ENCODE data around the gene MYO18B. TPM values are rescaled to one million over a fixed set of nuclear protein-coding genes. Genes with fewer than 3 reads are reported as not detected.

MYO18B gene
- total and polyA plus RNA-seq, 2 donors (not counting 1 experiment from before 2014, with no cell fraction given) = 0.15 TPM; not detected in 1

DNA sequence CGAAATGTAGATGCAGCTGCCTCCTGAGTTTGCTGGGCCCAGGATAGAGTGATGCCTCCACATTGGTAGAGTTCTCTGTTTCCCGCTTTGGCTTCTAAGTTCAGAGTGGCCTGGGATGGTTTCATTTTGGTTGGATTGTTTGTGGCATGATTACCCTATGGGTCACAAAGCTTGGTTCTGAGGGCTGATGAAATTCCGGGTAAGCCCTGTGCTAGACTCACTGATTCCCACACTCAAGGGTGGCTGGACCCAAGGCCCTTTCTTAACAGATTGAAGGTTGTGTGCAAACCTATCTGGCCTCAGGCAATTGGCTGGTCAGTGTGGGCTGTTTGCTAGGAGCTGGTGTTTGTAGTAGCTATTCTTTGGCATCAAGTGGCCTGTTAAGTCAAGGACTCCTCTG lies 158.4 kb downstream of the MYO18B start:
- TF ChIP-seq, protein P1, sequence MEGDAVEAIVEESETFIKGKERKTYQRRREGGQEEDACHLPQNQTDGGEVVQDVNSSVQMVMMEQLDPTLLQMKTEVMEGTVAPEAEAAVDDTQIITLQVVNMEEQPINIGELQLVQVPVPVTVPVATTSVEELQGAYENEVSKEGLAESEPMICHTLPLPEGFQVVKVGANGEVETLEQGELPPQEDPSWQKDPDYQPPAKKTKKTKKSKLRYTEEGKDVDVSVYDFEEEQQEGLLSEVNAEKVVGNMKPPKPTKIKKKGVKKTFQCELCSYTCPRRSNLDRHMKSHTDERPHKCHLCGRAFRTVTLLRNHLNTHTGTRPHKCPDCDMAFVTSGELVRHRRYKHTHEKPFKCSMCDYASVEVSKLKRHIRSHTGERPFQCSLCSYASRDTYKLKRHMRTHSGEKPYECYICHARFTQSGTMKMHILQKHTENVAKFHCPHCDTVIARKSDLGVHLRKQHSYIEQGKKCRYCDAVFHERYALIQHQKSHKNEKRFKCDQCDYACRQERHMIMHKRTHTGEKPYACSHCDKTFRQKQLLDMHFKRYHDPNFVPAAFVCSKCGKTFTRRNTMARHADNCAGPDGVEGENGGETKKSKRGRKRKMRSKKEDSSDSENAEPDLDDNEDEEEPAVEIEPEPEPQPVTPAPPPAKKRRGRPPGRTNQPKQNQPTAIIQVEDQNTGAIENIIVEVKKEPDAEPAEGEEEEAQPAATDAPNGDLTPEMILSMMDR (IDR thresholded peaks at IDR 0.05) = no peak
- TF ChIP-seq EZH2 (IDR thresholded peaks at IDR 0.05; ENCODE audit: borderline replicate concordance, insufficient read depth, low read depth, low read length, poor library complexity, severe bottlenecking) = no peak
- Mint-ChIP-seq H3K27ac (no peak overlapping the region), H3K27me3 (peaks cover 20% of the 10 kb centered on the region), H3K9me3 (ENCODE audit: insufficient read depth) (no peaks in the 10 kb centered on the region), H3K4me1 (no peaks in the 10 kb centered on the region), H3K4me3 (no peak overlapping the region)
- peaks cover 0 to 4% (median 0%) of the 10 kb centered on the region in 3 donors for H3K9me3 ChIP-seq (ENCODE audit: control extremely low read depth in 1 of 3, control insufficient read depth in 2 of 3, insufficient read depth in 1 of 3, low read length in 2 of 3)
- H3K36me3 ChIP-seq (replicated peaks in 1 of 2; ENCODE audit: control extremely low read depth in 1 of 2, control insufficient read depth in 1 of 2, extremely low read depth in 1 of 2, insufficient read depth in 2 of 2, low read length in 1 of 2) = no peaks in the 10 kb centered on the region
- intact Hi-C loops (cut with micrococcal nuclease) = no loop called here
- no peaks in the 10 kb centered on the region for H3K4me1 ChIP-seq (ENCODE audit: control insufficient read depth in 2 of 2, insufficient read depth in 2 of 2, low read length in 2 of 2)
- ChIA-PET CTCF (no interaction called here), POLR2A (no interaction called here)
- no peaks in the 10 kb centered on the region for H4K20me1 ChIP-seq (ENCODE audit: control insufficient read depth, insufficient read depth, low read length, poor library complexity, severe bottlenecking)
- H3K4me2 ChIP-seq (replicated peaks; ENCODE audit: low read depth, low read length, poor library complexity, severe bottlenecking) = no peak overlapping the region
- WGBS (ENCODE audit: insufficient coverage) = 100% methylated on average over 3 of the region's 3 CpGs
- H2AFZ ChIP-seq (ENCODE audit: insufficient read depth, low read depth, low read length, poor library complexity, severe bottlenecking) = no peak overlapping the region
- no peak overlapping the region for H3K27ac ChIP-seq (ENCODE audit: low read length in 2 of 2)
- DNase-seq (no peak), ATAC-seq (ENCODE audit: low read depth) (no peak)
- no peak overlapping the region for H3K9ac ChIP-seq (ENCODE audit: low read length)
- H3K4me3 ChIP-seq (ENCODE audit: control extremely low read depth in 1 of 5, extremely low read depth in 1 of 5, insufficient read depth in 1 of 5, low read depth in 2 of 5, low read length in 4 of 5) = no peak overlapping the region
- H3K27me3 ChIP-seq (replicated peaks in 1 of 4; ENCODE audit: control extremely low read depth in 1 of 4, control insufficient read depth in 3 of 4, insufficient read depth in 4 of 4, low read length in 3 of 4) = peaks cover 0 to 9% (median 1%) of the 10 kb centered on the region in 4 experiments
- H3K79me2 ChIP-seq (ENCODE audit: control insufficient read depth, insufficient read depth, low read length) = no peaks in the 10 kb centered on the region

DNA sequence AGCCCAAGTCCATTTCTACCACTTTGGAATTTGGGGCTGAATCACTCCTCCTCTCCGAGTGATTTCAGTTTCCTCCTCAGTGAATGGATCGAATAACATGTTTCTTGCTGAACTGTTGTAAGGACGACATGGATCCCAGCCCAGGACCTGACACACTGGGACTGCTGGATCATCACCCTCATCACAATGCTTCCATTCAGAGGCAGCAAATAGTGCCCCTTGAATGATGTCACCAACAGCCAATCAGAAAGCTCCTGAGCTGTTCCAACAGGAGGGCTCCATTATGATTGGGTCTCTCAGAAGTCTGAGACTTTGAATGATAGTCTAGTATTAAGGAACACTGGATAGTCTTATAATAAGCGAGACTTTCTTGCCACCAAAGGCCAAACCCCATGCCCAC lies 158.9 kb downstream of the MYO18B start:
- peaks cover 0 to 9% (median 1%) of the 10 kb centered on the region in 4 experiments for H3K27me3 ChIP-seq (replicated peaks in 1 of 4; ENCODE audit: control extremely low read depth in 1 of 4, control insufficient read depth in 3 of 4, insufficient read depth in 4 of 4, low read length in 3 of 4)
- H3K4me3 ChIP-seq (ENCODE audit: control extremely low read depth in 1 of 5, extremely low read depth in 1 of 5, insufficient read depth in 1 of 5, low read depth in 2 of 5, low read length in 4 of 5) = no peak overlapping the region
- ATAC-seq (ENCODE audit: low read depth) (no peak), DNase-seq (no peak)
- ChIA-PET CTCF (no interaction called here), POLR2A (no interaction called here)
- no peak overlapping the region for H3K27ac ChIP-seq (ENCODE audit: low read length in 2 of 2)
- peaks cover 21% of the 10 kb centered on the region for H3K27me3 Mint-ChIP-seq
- TF ChIP-seq EZH2 (IDR thresholded peaks at IDR 0.05; ENCODE audit: borderline replicate concordance, insufficient read depth, low read depth, low read length, poor library complexity, severe bottlenecking) = no peak
- TF ChIP-seq, protein P1 (IDR thresholded peaks at IDR 0.05) = no peak
- H3K36me3 ChIP-seq (replicated peaks in 1 of 2; ENCODE audit: control extremely low read depth in 1 of 2, control insufficient read depth in 1 of 2, extremely low read depth in 1 of 2, insufficient read depth in 2 of 2, low read length in 1 of 2) = no peaks in the 10 kb centered on the region
- no peak overlapping the region for H3K9ac ChIP-seq (ENCODE audit: low read length)
- H3K4me1 Mint-ChIP-seq = no peaks in the 10 kb centered on the region
- no peaks in the 10 kb centered on the region for H3K4me1 ChIP-seq (ENCODE audit: control insufficient read depth in 2 of 2, insufficient read depth in 2 of 2, low read length in 2 of 2)
- no peak overlapping the region for H3K4me3 Mint-ChIP-seq
- no peak overlapping the region for H3K27ac Mint-ChIP-seq
- intact Hi-C loops (cut with micrococcal nuclease) = no loop called here
- no peaks in the 10 kb centered on the region for H3K79me2 ChIP-seq (ENCODE audit: control insufficient read depth, insufficient read depth, low read length)
- no peaks in the 10 kb centered on the region for H3K9me3 Mint-ChIP-seq (ENCODE audit: insufficient read depth)
- no peak overlapping the region for H2AFZ ChIP-seq (ENCODE audit: insufficient read depth, low read depth, low read length, poor library complexity, severe bottlenecking)
- no peaks in the 10 kb centered on the region for H4K20me1 ChIP-seq (ENCODE audit: control insufficient read depth, insufficient read depth, low read length, poor library complexity, severe bottlenecking)
- whole genome bisulfite sequencing (ENCODE audit: insufficient coverage) = 100% methylated on average over 4 of the region's 4 CpGs
- peaks cover 0 to 4% (median 0%) of the 10 kb centered on the region in 3 donors for H3K9me3 ChIP-seq (ENCODE audit: control extremely low read depth in 1 of 3, control insufficient read depth in 2 of 3, insufficient read depth in 1 of 3, low read length in 2 of 3)
- H3K4me2 ChIP-seq (replicated peaks; ENCODE audit: low read depth, low read length, poor library complexity, severe bottlenecking) = no peak overlapping the region
